ENCODE results near the gene GFOD1. TPM values are rescaled to one million over a fixed set of nuclear protein-coding genes. Genes with fewer than 3 reads are reported as not detected.

GFOD1 gene
- total and polyA plus RNA-seq, 10 of the 15 experiments (the other 5 are each of a cell fraction or from before 2014, with no cell fraction given) = 6.5 to 41.4 (median 16.0) TPM

DNA sequence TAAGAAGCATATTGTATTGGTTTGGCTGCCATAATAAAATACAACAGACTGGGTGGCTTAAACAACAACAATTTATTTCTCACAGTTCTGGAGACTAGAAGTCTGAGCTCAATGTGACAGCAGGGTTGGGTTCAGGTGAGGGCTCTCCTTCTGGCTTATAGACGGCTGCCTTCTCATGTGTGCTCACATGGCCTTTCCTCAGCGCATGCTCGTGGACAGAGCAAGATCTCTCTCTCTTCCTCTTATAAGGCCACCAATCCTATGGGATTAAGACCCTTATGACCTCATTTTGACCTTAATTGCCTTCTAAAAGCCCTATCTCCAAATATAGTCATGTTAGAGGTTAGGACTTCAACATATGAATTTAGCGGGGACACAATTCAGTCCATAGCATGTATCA, 32.4 kb upstream of the GFOD1 start:
- H3K27ac ChIP-seq (ENCODE audit: control insufficient read depth, insufficient read depth) = no peak overlapping the region
- ChIA-PET POLR2A (no interaction called here), SMC1A (ENCODE audit: uncharacterized antibody, unreplicated experiment) (no interaction called here), RAD21 (ENCODE audit: unreplicated experiment) (no interaction called here), CTCF (no interaction called here)
- FAIRE-seq = no peak
- H2AFZ ChIP-seq (ENCODE audit: control insufficient read depth, low read depth, low read length) = no peak overlapping the region
- H3K36me3 ChIP-seq (ENCODE audit: control insufficient read depth in 2 of 2, insufficient read depth in 2 of 2, low read length in 1 of 2) = no peaks in the 10 kb centered on the region
- no peak overlapping the region for H3K4me2 ChIP-seq (ENCODE audit: control insufficient read depth, insufficient read depth)
- WGBS (ENCODE audit: insufficient coverage, insufficient replicate concordance, low lambda C conversion rate, missing lambda C conversion rate) = 79% methylated on average over 4 of the region's 4 CpGs
- no peaks in the 10 kb centered on the region for H3K9me3 ChIP-seq (replicated peaks; ENCODE audit: control insufficient read depth, insufficient read depth, low read length)
- BruUV-seq (replicated peaks) = no TSS peak
- ATAC-seq = no peak
- no peak overlapping the region for H3K4me3 ChIP-seq
- in situ Hi-C loops (cut with MboI) = no loop called here
- no peaks in the 10 kb centered on the region for H3K27me3 ChIP-seq (replicated peaks in 1 of 2; ENCODE audit: control insufficient read depth in 2 of 2, insufficient read depth in 2 of 2, low read length in 1 of 2)
- no peaks in the 10 kb centered on the region for H3K79me2 ChIP-seq (ENCODE audit: control insufficient read depth, insufficient read depth, low read length)
- H4K20me1 ChIP-seq (ENCODE audit: control insufficient read depth, insufficient read depth) = no peaks in the 10 kb centered on the region
- TF ChIP-seq SREBF2 (IDR thresholded peaks at IDR 0.05; ENCODE audit: low read length) (no peak), BACH1 (IDR thresholded peaks at IDR 0.05; ENCODE audit: borderline replicate concordance) (no peak), HDAC6 (IDR thresholded peaks at IDR 0.05; ENCODE audit: unreplicated experiment) (no peak), FOS (IDR thresholded peaks at IDR 0.05; ENCODE audit: borderline replicate concordance, extremely low read depth, insufficient read length) (no peak), CBX5 (IDR thresholded peaks at IDR 0.05; ENCODE audit: low read depth) (no peak), JUND (IDR thresholded peaks at IDR 0.05; ENCODE audit: low read depth, low read length) (no peak), MEF2B (IDR thresholded peaks at IDR 0.05; ENCODE audit: partially characterized antibody, poor library complexity, severe bottlenecking) (no peak), ESRRA (IDR thresholded peaks at IDR 0.05; ENCODE audit: low read length) (no peak), DPF2 (IDR thresholded peaks at IDR 0.05) (no peak), IKZF1 (conservative IDR thresholded peaks at IDR 0.05) (no peak)
- TF ChIP-seq, protein P1, sequence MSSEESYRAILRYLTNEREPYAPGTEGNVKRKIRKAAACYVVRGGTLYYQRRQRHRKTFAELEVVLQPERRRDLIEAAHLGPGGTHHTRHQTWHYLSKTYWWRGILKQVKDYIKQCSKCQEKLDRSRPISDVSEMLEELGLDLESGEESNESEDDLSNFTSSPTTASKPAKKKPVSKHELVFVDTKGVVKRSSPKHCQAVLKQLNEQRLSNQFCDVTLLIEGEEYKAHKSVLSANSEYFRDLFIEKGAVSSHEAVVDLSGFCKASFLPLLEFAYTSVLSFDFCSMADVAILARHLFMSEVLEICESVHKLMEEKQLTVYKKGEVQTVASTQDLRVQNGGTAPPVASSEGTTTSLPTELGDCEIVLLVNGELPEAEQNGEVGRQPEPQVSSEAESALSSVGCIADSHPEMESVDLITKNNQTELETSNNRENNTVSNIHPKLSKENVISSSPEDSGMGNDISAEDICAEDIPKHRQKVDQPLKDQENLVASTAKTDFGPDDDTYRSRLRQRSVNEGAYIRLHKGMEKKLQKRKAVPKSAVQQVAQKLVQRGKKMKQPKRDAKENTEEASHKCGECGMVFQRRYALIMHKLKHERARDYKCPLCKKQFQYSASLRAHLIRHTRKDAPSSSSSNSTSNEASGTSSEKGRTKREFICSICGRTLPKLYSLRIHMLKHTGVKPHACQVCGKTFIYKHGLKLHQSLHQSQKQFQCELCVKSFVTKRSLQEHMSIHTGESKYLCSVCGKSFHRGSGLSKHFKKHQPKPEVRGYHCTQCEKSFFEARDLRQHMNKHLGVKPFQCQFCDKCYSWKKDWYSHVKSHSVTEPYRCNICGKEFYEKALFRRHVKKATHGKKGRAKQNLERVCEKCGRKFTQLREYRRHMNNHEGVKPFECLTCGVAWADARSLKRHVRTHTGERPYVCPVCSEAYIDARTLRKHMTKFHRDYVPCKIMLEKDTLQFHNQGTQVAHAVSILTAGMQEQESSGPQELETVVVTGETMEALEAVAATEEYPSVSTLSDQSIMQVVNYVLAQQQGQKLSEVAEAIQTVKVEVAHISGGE (CRISPR knock-in tag; IDR thresholded peaks at IDR 0.05) = no peak
- intact Hi-C loops (cut with micrococcal nuclease; ENCODE audit: unreplicated experiment) = no loop called here
- no peaks in the 10 kb centered on the region for H3K4me1 ChIP-seq (ENCODE audit: control insufficient read depth, insufficient read depth, low read length)
- no peak overlapping the region for H3K9ac ChIP-seq (ENCODE audit: control insufficient read depth, insufficient read depth, low read length)
- DNase-seq (ENCODE audit: low read depth, low spot score) = no peak

Data from GM12878 (cell line).